Right lobe of liver (tissue), 4 donors: Measurements from ENCODE around the gene TMEM255B.

Experiments used
- CTCF ChIP-seq, 4 donors: fragments of 200-600 bp in 3 of 4; fragments of 450-650 bp in 1 of 4; IDR thresholded peaks; one replicate each; pipeline versions ENCODE4 v1.5.1 to v1.8.0; 2016 to 2022; ENCODE audit warnings: antibody characterized with exemption in 4 of 4, mild to moderate bottlenecking in 2 of 4
- POLR2A ChIP-seq: fragments of 450-650 bp; IDR thresholded peaks from one replicate; pipeline ENCODE4 v1.6.1; 2017; ENCODE audit warnings: antibody characterized with exemption, mild to moderate bottlenecking
- donor health status: DM: no; HTN: no; CAD: no.
- donor health status: DM: no; HTN: no; CAD: no.
- donor health status: DM: no; HTN: yes; CAD: no.

GRCh38 chr13:113754691-113755090 is 4.3 kb upstream of the TMEM255B start:
- TF ChIP-seq CTCF (IDR thresholded peaks at IDR 0.05): no peak
- TF ChIP-seq POLR2A: no peak
